HepG2 (cell line): Measurements from ENCODE around the gene RASSF7. TPM values are rescaled to one million over a fixed set of nuclear protein-coding genes. Genes with fewer than 3 reads are reported as not detected.

ENCODE experiments used
- ATF7-NPFF ChIP-seq: sonication (generic); formaldehyde crosslinking; IDR thresholded peaks from 2 replicates; pipeline ENCODE4 v1.8.1; 2023; ENCODE audit warnings: mild to moderate bottlenecking, low read depth, missing genetic modification reagents, moderate library complexity
- GLI4 ChIP-seq: sonication (generic); formaldehyde crosslinking; IDR thresholded peaks from 2 replicates; pipeline ENCODE4 v1.5.1; 2020; ENCODE audit warnings: missing genetic modification reagents, mild to moderate bottlenecking, moderate library complexity, borderline replicate concordance
- GPN1 ChIP-seq: sonication (generic); formaldehyde crosslinking; IDR thresholded peaks from 2 replicates; pipeline ENCODE4 v1.5.1; 2020; ENCODE audit warnings: missing genetic modification reagents, borderline replicate concordance
- HCFC1 ChIP-seq: fragments of 150-350 bp; IDR thresholded peaks from 2 replicates; pipeline ENCODE4 v1.6.1; 2014; ENCODE audit warnings: low read depth, low read length
- HHEX ChIP-seq: IDR thresholded peaks from 2 replicates; pipeline ENCODE4 v1.6.1; 2016; ENCODE audit warnings: control low read depth
- HNRNPK ChIP-seq: fragments of 200-400 bp; formaldehyde crosslinking; IDR thresholded peaks from 2 replicates; pipeline ENCODE4 v1.6.1; 2018; ENCODE audit warnings: low read length, low read depth, moderate library complexity, mild to moderate bottlenecking; ENCODE audit not compliant: poor library complexity, severe bottlenecking
- KLF16 ChIP-seq, 2 experiments: sonication (generic) in 1 of 2; formaldehyde crosslinking in 1 of 2; IDR thresholded peaks; 2 replicates each; pipeline versions ENCODE4 v1.6.1 to v1.8.0; 2016 to 2023; ENCODE audit warnings: missing genetic modification reagents in 2 of 2, missing compliant biosample characterization in 1 of 2
- MAZ ChIP-seq, 2 experiments: sonication (generic) in 1 of 2; formaldehyde crosslinking in 1 of 2; IDR thresholded peaks; 2 replicates each; pipeline versions ENCODE4 v1.5.0 to v1.6.1; 2012 to 2020; ENCODE audit warnings: low read depth in 2 of 2, mild to moderate bottlenecking in 2 of 2, borderline replicate concordance in 1 of 2, improper control_type of control experiment in 1 of 2, low read length in 1 of 2, missing genetic modification reagents in 1 of 2, moderate library complexity in 1 of 2
- NFYB ChIP-seq: sonication (generic); formaldehyde crosslinking; IDR thresholded peaks from 2 replicates; pipeline ENCODE4 v1.4.0; 2020; ENCODE audit warnings: missing genetic modification reagents
- RBFOX2 ChIP-seq: fragments of 200-400 bp; formaldehyde crosslinking; IDR thresholded peaks from 2 replicates; pipeline ENCODE4 v1.6.1; 2017; ENCODE audit warnings: low read depth, mild to moderate bottlenecking, low read length
- RNF2 ChIP-seq: fragments of 450-650 bp; conservative IDR thresholded peaks from 2 replicates; pipeline ENCODE4 v1.6.1; 2016; ENCODE audit warnings: low read depth
- SMC3 ChIP-seq: IDR thresholded peaks from 2 replicates; pipeline ENCODE4 v1.6.1; 2011; ENCODE audit warnings: low read length, improper control_type of control experiment
- STAT5B ChIP-seq: sonication (generic); formaldehyde crosslinking; IDR thresholded peaks from 2 replicates; pipeline ENCODE4 v1.4.0; 2020; ENCODE audit warnings: missing genetic modification reagents
- ZBTB2 ChIP-seq: sonication (generic); formaldehyde crosslinking; IDR thresholded peaks from 2 replicates; pipeline ENCODE4 v1.8.0; 2022; ENCODE audit warnings: low read depth, missing genetic modification reagents
- ZMAT3 ChIP-seq: sonication (generic); formaldehyde crosslinking; conservative IDR thresholded peaks from 2 replicates; pipeline ENCODE4 v1.7.0; 2021; ENCODE audit warnings: missing genetic modification reagents
- ZNF329 ChIP-seq: sonication (generic); formaldehyde crosslinking; IDR thresholded peaks from 2 replicates; pipeline ENCODE4 v1.9.0; 2021; ENCODE audit warnings: low read depth, mild to moderate bottlenecking, missing genetic modification reagents
- ZNF687 ChIP-seq: sonication (generic); formaldehyde crosslinking; IDR thresholded peaks from 2 replicates; pipeline ENCODE4 v1.5.1; 2020; ENCODE audit warnings: mild to moderate bottlenecking, missing genetic modification reagents, moderate library complexity
- ZNF704 ChIP-seq: sonication (generic); formaldehyde crosslinking; IDR thresholded peaks from 2 replicates; pipeline ENCODE4 v1.8.1; 2023; ENCODE audit warnings: mild to moderate bottlenecking, inconsistent platforms, moderate library complexity, missing genetic modification reagents, borderline replicate concordance
- polyA plus RNA-seq, 8 experiments: library from polyadenylated mRNA; depleted of rRNA in 3 of 8; stranded (reverse) in 7 of 8; unstranded in 1 of 8; fragments of >200 nt; fragmentation: Illumina TruSeq in 4 of 8; extraction: Trizol in 4 of 8; gene quantifications; 2 replicates each; pipeline versions ENCODE4 v1.2.1 to v1.2.3, GENCODE V29; 2011 to 2016; ENCODE audit warnings: low read depth in 4 of 8, missing spikeins in 1 of 8, mixed read lengths in 1 of 8; ENCODE audit not compliant: insufficient read depth in 1 of 8
- total RNA-seq, 5 experiments: library from RNA; depleted of rRNA; stranded (reverse); fragments of >200 nt; fragmentation: Illumina TruSeq; extraction: Trizol; gene quantifications; 2 replicates each; pipeline ENCODE4 v1.2.3, GENCODE V29; 2016; ENCODE audit warnings: low read depth in 1 of 5

RASSF7 gene
- total and polyA plus RNA-seq, 2 of the 13 experiments (the other 11 are each of a cell fraction or from before 2014, with no cell fraction given), result 20.2 to 28.6 TPM

- peak in 1 of 2 experiments; percentile 69; a peak in 1 of 4 replicates for TF ChIP-seq KLF16 (CRISPR knock-in tag; IDR thresholded peaks at IDR 0.05)
- no peak for TF ChIP-seq ZNF329 (CRISPR knock-in tag)
- peak; percentile 68; the same call in 1 of the 2 replicates for TF ChIP-seq ATF7-NPFF
- peak; percentile 90 for TF ChIP-seq NFYB (CRISPR knock-in tag)
- TF ChIP-seq HNRNPK, result peak; percentile 58
- no peak for TF ChIP-seq HHEX (CRISPR knock-in tag)
- TF ChIP-seq STAT5B (CRISPR knock-in tag), result no peak
- TF ChIP-seq ZNF687 (CRISPR knock-in tag), result peak; percentile 73
- no peak for TF ChIP-seq ZNF704 (CRISPR knock-in tag)
- no peak for TF ChIP-seq GPN1 (CRISPR knock-in tag)
- TF ChIP-seq SMC3, result no peak
- TF ChIP-seq RBFOX2, result peak; percentile 82
- peak; percentile 75 for TF ChIP-seq ZBTB2
- no peak for TF ChIP-seq RNF2
- TF ChIP-seq GLI4 (CRISPR knock-in tag), result no peak
- 0 out of 2 replicates have a peak, but pooled peaks have one; percentile 42 for TF ChIP-seq ZMAT3
- peak; percentile 48; the same call in 1 of the 2 replicates for TF ChIP-seq MAZ (IDR thresholded peaks at IDR 0.05; ENCODE audit: borderline replicate concordance, low read depth, low read length)
- TF ChIP-seq MAZ (CRISPR knock-in tag; IDR thresholded peaks at IDR 0.05; ENCODE audit: low read depth), result peak; percentile 67; the same call in 1 of the 2 replicates
- no peak for TF ChIP-seq HCFC1
Observed at GRCh38 chr11:535519-536454, 25.0 kb upstream of the RASSF7 start, which contains the start of gene HRAS (continued).
